Central memory CD8-positive, alpha-beta T cell (primary cell): ENCODE measurements around the gene ZMYND8.
"Not testable (repeated sequence)": the region's sequence is repeated elsewhere in the genome, so short reads cannot be mapped to it uniquely, and the experiment has no call there.

Experiments used
- ATAC-seq: fragments of 150-1000 bp; cut with Tn5 transposase; replicated peaks from 2 replicates; pipeline ENCODE4 v1.10.0; 2022; ENCODE audit warnings: mild to moderate bottlenecking, moderate FRiP score, moderate number of reproducible peaks; ENCODE audit not compliant: poor library complexity, severe bottlenecking; ENCODE audit errors: extremely low read depth
- DNase-seq, 2 donors: peaks; one replicate each; pipeline ENCODE4 v3.0.0; 2021; ENCODE audit warnings: low spot score in 2 of 2
- H3K27ac Mint-ChIP-seq: one replicate; pipeline ENCODE4 v1.8.0; 2022; ENCODE audit warnings: low read depth, mild to moderate bottlenecking, moderate library complexity, mixed read lengths
- H3K27me3 Mint-ChIP-seq: one replicate; pipeline ENCODE4 v1.8.0; 2022; ENCODE audit warnings: mixed read lengths
- H3K36me3 Mint-ChIP-seq: one replicate; pipeline ENCODE4 v1.8.0; 2022; ENCODE audit warnings: mild to moderate bottlenecking, moderate library complexity, mixed read lengths; ENCODE audit not compliant: insufficient read depth
- H3K4me1 Mint-ChIP-seq: one replicate; pipeline ENCODE4 v1.8.0; 2022; ENCODE audit warnings: mixed read lengths
- H3K4me3 Mint-ChIP-seq: one replicate; pipeline ENCODE4 v1.8.0; 2022; ENCODE audit warnings: mild to moderate bottlenecking, moderate library complexity, mixed read lengths
- H3K9me3 Mint-ChIP-seq: one replicate; pipeline ENCODE4 v1.8.0; 2022; ENCODE audit warnings: mixed read lengths

The ZMYND8 gene

DNA sequence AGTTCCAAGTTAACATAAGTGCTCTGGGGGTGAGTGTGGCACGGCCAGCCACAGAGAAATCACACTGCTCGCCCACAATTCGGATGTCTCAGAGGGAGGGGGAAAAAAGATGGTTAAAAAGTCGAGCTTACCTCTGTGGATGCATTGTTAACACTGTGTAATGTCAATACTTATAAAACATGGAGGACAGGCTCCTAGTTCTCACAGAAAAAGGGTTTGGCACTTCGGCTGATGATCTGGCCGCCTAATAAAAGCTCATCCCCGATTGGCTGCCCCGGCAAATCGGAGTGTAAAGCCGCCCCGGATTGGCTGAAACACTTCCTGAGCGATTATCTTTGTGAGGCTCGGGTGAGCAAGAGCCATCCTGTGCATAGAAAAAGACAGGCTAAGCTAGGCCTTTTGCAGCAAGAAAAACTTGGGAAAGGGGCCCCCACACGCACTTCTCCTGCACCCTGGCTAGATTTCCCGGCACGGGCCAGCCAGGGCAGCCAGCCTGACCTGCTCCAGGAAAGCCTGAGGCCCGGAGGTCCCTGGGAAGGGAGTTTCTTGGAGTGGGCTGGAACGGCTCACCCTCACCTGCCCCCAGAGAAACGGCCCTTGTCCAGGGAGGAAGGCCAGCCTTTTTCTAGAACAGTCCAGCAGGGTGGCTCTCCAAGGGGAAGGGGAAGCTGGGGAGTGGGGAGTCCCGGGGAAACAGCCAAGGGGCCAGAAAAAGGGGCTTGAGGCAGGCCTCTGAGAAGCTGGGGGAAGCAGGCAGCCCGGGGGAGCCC lies at the start of gene ZMYND8:
TSS of gene ZMYND8 (minus strand) at position 174 of the 770 bp plus-strand sequence. CDS start at position 145, 29 bp downstream.
- Mint-ChIP-seq H3K4me3 (peak within 1 kb of the TSS; percentile 88), H3K27ac (peak within 1 kb of the TSS; percentile 95), H3K36me3 (peaks cover 18% of the 10 kb centered on the region), H3K27me3 (no peaks in the 10 kb centered on the region), H3K9me3 (no peaks in the 10 kb centered on the region), H3K4me1 (peaks cover 41% of the 10 kb centered on the region)
- DNase-seq (peak; percentile 100), ATAC-seq (peak; percentile 87)

DNA sequence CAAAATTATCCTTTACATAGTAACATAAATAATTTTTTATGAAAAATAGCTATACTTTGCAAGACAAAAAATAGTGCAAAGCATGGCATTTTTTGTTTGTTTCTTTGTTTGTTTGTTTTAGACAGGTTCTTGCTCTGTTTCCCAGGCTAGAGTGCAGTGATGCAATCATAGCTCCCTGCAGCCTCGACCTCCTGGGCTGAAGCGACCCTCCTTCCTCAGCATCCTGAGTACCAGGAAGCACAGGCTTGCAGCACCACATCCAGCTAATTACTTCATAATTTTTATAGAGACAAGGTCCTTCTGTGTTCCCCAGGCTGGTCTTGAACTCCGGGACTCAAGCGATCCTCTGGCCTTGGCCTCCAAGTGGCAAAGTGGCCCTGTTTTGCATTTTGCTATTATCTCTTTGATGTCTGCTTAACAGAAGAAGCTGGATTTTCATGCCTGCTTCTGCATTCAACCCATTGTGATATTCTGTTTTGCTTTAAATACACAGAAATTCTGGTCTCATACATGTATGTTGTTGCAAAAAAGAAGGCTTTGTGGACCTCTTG lies 49.4 kb upstream of the ZMYND8 start:
- ATAC-seq = no peak

DNA sequence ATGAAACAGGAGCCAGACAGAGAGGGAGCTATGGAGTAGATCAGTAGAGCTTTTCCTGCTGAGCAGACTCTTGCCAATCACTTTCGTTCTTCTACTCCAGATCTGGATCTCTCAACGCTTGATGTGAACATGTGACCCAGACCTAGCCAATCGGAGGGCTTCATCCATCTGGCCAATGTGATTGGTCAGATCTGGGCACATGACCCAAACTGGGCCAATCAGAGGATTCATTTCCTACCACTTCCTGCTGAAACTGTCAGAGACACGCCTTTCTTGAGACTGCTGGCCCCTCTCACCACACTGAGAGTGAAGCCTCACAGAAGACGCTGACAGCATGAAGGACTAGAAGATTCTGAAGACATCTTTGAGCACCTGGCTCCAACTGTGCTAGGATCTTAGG lies 44.2 kb upstream of the ZMYND8 start:
- ATAC-seq (no peak), DNase-seq (no peak)
- Mint-ChIP-seq H3K27ac (no peak overlapping the region), H3K36me3 (no peaks in the 10 kb centered on the region), H3K4me1 (peaks cover 5% of the 10 kb centered on the region), H3K4me3 (no peak overlapping the region), H3K9me3 (no peaks in the 10 kb centered on the region), H3K27me3 (no peaks in the 10 kb centered on the region)

More for the DNA sequence above, 49.4 kb upstream of the ZMYND8 start:
- DNase-seq = no peak
- Mint-ChIP-seq H3K4me1 (no peaks in the 10 kb centered on the region), H3K27me3 (no peaks in the 10 kb centered on the region), H3K4me3 (no peak overlapping the region), H3K9me3 (no peaks in the 10 kb centered on the region), H3K27ac (no peak overlapping the region), H3K36me3 (no peaks in the 10 kb centered on the region)

DNA sequence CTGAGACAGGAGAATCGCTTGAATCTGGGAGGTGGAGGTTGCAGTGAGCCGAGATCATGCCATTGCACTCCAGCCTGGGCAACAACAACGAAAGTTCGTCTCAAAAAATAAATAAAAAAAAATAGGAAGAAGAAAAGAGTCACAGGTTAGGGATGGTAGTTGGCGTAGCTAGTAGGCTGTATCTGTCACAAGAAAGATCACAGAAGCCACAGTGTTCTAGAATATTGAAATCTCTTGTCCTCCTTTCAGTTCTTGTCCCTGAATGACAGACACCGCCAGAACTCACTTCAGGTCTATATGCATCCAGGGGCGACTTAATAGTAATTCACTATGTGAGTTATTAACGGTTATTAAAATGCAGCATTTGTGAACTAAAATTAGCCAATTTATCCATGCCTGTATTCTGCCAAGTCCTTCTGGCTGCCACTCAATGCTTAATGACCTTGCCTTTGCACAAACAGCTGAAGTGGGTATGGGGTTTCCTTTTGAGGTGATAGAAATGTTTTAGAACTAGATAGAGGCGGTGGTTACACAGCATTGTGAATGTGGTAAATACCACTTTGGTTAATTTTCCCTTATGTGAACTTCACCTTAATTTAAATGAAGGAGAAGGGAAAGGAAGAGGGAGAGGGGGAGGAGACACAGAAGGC lies 41.3 kb upstream of the ZMYND8 start:
- H3K9me3 Mint-ChIP-seq = no peaks in the 10 kb centered on the region
- ATAC-seq = no peak
- no peak for DNase-seq
- H3K27ac Mint-ChIP-seq = no peak overlapping the region
- no peak overlapping the region for H3K4me3 Mint-ChIP-seq
- no peaks in the 10 kb centered on the region for H3K36me3 Mint-ChIP-seq
- peaks cover 5% of the 10 kb centered on the region for H3K4me1 Mint-ChIP-seq
- H3K27me3 Mint-ChIP-seq = no peaks in the 10 kb centered on the region

DNA sequence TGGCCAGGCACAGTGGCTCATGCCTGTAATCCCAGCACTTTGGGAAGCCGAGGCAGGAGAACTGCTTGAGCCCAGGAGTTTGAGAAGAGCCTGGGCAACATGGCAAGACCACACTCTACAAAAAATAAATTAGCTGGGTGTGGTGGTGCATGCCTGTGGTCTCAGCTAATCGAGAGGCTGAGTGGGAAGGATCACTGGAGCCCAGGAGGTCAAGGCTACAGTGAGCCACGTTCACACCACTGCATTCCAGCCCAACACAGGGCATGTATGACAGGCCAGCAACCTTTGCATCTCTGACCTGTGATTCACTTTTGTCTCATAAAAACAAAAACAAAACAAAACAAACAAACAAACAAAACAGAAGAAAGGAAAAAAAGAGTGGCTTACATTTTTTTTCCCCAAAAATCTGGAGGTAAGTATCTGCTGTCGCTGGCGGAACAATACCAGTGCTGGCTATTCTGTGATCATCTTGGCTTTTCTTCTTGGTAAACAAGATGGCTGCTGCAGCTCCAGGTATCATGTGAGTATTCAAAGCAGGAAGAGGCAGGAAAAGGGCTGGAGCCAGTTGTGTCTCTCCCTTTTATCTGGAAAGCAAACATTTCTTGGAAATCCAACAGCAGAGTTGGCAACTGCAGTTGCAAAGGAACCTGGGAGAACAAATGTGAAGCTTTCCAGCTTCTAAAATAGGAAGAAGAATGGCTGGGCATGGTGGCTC lies 40.4 kb upstream of the ZMYND8 start:
- Mint-ChIP-seq H3K36me3 (no peaks in the 10 kb centered on the region), H3K27ac (no peak overlapping the region), H3K4me1 (peaks cover 13% of the 10 kb centered on the region), H3K4me3 (no peak overlapping the region), H3K27me3 (no peaks in the 10 kb centered on the region), H3K9me3 (no peaks in the 10 kb centered on the region)
- ATAC-seq = no peak
- DNase-seq = no peak

DNA sequence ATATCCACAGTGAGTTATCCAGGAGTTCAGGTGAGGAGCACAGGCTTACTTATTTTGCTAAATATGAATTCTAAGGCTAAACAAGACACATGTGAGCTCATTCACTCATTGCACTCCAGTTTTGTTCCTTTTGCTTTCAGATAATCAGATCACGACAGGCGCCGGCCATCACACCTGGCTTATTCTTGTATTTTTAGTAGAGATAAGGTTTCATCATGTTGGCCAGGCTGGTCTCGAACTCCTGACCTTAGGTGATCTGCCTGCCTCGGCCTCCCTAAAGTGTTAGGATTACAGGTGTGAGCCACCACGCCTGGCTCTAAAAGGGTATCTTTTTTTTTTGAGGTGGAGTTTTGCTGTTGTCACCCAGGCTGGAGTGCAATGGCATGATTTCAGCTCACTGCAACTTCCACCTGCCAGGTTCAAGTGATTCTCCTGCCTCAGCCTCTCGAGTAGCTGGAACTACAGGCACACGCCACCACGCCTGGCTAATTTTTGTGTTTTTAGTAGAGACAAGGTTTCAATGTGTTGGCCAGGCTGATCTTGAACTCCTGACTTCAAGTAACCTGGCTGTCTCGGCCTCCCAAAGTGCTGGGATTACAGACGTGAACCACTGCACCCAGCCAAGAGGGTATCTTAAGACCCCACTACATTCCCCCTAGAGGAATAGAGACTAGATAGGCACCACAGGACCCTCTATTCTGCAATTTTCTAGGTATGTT lies 37.5 kb upstream of the ZMYND8 start:
- not testable (repeated sequence) for DNase-seq, ATAC-seq, H3K9me3 Mint-ChIP-seq, H3K4me3 Mint-ChIP-seq, H3K36me3 Mint-ChIP-seq, H3K27ac Mint-ChIP-seq, H3K27me3 Mint-ChIP-seq
- H3K4me1 Mint-ChIP-seq = peaks cover 16% of the 10 kb centered on the region

DNA sequence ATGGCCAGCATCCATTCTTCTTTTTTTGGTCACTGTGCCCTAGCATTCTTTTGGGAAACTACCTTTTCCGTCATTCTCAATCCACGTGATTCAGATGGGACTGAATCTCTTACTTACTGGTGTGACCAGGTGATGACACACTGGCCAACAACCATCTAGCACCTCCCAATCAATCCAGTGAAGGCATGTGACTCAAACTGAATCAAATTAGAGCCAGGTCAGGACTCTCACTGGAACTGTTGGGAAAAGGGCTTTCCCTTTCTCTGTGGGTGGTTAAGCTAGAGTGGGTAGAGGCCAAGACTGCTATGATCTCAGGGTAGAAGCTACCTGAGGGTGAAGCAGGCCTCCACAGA lies 36.2 kb upstream of the ZMYND8 start:
- ATAC-seq (no peak), DNase-seq (no peak)
- H3K4me3 Mint-ChIP-seq = no peak overlapping the region
- H3K4me1 Mint-ChIP-seq = peaks cover 10% of the 10 kb centered on the region
- no peaks in the 10 kb centered on the region for H3K27me3 Mint-ChIP-seq
- no peaks in the 10 kb centered on the region for H3K9me3 Mint-ChIP-seq
- no peak overlapping the region for H3K27ac Mint-ChIP-seq
- no peaks in the 10 kb centered on the region for H3K36me3 Mint-ChIP-seq

DNA sequence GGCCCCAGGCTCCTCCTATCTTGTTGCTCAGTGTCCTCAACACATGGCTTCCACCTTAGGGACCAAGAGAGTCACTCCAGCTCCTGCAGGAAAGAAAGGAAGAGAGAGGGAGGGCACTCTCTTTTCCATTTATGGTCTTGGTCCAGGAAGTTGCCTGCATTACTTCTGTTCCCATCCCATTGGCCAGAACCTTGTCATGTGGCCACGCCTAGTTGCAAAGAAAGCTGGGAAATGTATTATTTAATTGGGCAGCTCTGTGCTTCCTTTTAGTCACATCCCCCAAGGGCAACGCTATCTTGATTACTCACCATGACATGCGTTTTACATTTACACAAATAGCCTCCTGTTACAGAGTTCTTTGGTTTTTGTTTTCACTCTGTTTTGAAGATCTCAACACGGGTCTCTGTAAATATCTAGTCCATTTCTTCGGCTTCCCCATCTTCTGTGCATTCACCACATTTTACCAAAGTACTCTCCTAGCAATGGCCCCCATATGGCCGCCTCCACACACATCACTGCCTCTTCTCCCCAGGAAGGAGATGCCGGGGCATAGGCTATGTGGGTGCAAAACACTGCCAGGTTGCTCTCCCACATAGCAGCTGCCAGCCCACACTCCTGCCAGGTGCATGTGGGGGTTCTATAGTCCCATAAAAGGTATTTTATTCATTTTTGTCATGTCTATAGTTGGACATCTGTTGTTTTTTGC lies 35.7 kb upstream of the ZMYND8 start:
- DNase-seq = no peak
- no peak for ATAC-seq
- Mint-ChIP-seq H3K27me3 (no peaks in the 10 kb centered on the region), H3K36me3 (no peaks in the 10 kb centered on the region), H3K4me3 (no peak overlapping the region), H3K4me1 (peaks cover 10% of the 10 kb centered on the region), H3K27ac (no peak overlapping the region), H3K9me3 (no peaks in the 10 kb centered on the region)

DNA sequence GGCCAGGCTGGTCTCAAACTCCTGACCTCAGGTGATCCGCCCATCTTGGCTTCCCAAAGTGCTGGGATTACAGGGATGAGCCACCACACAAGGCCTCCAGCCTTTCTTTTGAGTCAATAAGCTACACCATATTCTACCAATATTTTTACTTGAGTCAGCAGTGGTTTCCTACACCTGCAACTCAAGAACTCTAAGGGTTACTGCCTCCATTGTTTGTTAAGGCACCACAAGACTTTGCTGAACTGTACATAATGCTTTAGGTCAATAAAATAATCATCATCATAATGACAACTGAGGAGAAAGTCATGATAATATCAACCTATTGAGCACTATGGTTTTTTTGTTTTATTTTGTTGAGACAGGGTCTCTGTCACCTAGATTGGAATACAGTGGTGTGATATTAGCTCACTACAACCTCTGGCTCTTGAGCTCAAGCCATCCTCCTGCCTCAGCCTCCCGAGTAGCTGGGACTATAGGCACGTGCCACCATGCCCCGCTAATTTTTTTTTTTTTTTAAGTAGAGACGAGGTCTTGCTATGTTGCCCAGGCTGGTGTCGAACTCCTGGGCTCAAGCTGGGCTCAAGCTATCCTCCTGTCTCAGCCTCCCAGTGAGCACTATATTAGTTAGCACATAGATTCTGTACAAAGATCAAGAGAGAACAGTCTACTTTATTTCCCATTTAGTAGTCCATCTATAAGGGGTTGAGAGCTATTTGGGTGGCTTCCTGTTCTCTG lies 34.9 kb upstream of the ZMYND8 start:
- no peak for DNase-seq
- ATAC-seq = no peak
- H3K36me3 Mint-ChIP-seq = no peaks in the 10 kb centered on the region
- peak overlapping the region; percentile 25 for H3K27ac Mint-ChIP-seq
- H3K9me3 Mint-ChIP-seq = no peaks in the 10 kb centered on the region
- no peaks in the 10 kb centered on the region for H3K27me3 Mint-ChIP-seq
- H3K4me1 Mint-ChIP-seq = peaks cover 10% of the 10 kb centered on the region
- no peak overlapping the region for H3K4me3 Mint-ChIP-seq

DNA sequence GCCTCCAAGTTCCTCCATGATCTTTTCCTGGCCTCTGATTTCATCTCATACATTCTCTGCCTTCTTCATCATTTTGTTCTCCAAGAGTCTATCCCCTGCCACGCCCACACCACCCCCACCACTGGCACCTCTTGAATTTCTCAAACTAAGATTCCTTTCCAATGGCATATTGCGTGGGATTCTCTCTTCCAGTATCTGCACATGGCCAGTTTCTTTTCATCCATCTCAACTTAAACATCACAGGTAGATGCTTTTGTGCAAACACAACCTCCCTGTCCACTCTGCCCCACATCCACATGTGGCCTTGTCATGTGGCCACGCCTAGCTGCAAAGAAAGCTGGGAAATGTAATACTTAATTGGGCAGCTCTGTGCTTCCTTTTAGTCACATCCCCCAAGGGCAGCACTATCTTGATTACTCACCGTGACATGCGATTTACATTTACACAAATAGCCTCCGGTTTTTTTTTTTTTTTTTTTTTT lies 33.4 kb upstream of the ZMYND8 start:
- H3K27ac Mint-ChIP-seq = no peak overlapping the region
- no peaks in the 10 kb centered on the region for H3K27me3 Mint-ChIP-seq
- no peaks in the 10 kb centered on the region for H3K9me3 Mint-ChIP-seq
- no peak for DNase-seq
- no peak for ATAC-seq
- H3K4me1 Mint-ChIP-seq = peaks cover 10% of the 10 kb centered on the region
- no peaks in the 10 kb centered on the region for H3K36me3 Mint-ChIP-seq
- H3K4me3 Mint-ChIP-seq = no peak overlapping the region

DNA sequence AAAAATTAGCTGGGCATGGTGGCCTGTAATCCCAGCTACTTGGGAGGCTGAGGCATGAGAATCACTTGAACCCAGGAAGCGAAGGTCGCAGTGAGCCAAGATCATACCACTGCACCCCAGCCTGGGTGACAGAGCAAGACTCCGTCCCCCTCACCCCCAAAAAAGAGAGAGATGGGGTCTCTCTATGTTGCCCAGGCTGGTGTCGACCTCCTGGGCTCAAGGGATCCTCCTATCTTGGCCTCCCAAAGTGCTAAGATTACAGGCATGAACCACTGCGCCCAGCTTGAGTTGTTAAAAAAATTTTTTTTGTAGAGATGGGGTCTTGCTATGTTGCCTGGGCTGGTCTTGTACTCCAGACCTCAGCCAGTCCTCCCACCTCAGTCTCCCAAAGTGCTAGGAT lies 29.5 kb upstream of the ZMYND8 start:
- not testable (repeated sequence) for DNase-seq, H3K27me3 Mint-ChIP-seq, H3K4me3 Mint-ChIP-seq, H3K9me3 Mint-ChIP-seq, ATAC-seq, H3K36me3 Mint-ChIP-seq, H3K4me1 Mint-ChIP-seq, H3K27ac Mint-ChIP-seq
